Epithelial cell of esophagus (primary cell): ENCODE data around the gene NOMO2.
A peak's percentile ranks its signal among the peaks of the same experiment; 100 is the strongest.
"Not testable (repeated sequence)": the region's sequence is repeated elsewhere in the genome, so short reads cannot be mapped to it uniquely, and the experiment has no call there.

Experiments used
- DNase-seq: peaks from one replicate; pipeline ENCODE4 v3.0.0; 2010; ENCODE audit warnings: low read depth
- H3K4me3 ChIP-seq: 2 replicates; pipeline ENCODE4 v1.5.1; 2011; ENCODE audit warnings: mild to moderate bottlenecking, low read length, control low read depth
- TF ChIP-seq, protein P1 (sequence below): IDR thresholded peaks from 2 replicates; pipeline ENCODE4 v1.5.1; 2011; ENCODE audit warnings: low read depth, mild to moderate bottlenecking, low read length, control low read depth, inconsistent platforms; ENCODE audit not compliant: insufficient read depth; ENCODE audit errors: missing control alignments

The NOMO2 gene

DNA sequence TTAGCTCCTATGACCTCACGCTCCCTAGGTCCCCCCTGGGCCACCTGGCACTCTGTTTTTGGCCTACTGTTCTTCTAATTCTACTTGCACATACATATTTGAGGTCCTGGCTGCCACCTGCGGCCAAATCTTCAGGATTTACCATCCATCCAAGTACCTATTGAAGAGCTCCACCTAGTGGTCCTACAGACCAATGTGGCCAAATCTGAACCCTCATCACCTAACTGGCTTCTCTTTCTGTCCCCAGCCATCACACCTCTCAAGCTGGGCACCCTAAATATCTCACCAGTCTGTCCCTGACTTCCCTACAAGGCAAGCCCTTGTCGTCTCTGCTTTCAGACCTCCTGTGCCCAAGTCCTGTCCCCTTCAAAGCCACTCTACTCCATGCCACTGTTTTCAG lies 24.9 kb downstream of the NOMO2 start:
- DNase-seq, H3K4me3 ChIP-seq: not testable (repeated sequence)
- TF ChIP-seq, protein P1, sequence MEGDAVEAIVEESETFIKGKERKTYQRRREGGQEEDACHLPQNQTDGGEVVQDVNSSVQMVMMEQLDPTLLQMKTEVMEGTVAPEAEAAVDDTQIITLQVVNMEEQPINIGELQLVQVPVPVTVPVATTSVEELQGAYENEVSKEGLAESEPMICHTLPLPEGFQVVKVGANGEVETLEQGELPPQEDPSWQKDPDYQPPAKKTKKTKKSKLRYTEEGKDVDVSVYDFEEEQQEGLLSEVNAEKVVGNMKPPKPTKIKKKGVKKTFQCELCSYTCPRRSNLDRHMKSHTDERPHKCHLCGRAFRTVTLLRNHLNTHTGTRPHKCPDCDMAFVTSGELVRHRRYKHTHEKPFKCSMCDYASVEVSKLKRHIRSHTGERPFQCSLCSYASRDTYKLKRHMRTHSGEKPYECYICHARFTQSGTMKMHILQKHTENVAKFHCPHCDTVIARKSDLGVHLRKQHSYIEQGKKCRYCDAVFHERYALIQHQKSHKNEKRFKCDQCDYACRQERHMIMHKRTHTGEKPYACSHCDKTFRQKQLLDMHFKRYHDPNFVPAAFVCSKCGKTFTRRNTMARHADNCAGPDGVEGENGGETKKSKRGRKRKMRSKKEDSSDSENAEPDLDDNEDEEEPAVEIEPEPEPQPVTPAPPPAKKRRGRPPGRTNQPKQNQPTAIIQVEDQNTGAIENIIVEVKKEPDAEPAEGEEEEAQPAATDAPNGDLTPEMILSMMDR, result peak; percentile 6

DNA sequence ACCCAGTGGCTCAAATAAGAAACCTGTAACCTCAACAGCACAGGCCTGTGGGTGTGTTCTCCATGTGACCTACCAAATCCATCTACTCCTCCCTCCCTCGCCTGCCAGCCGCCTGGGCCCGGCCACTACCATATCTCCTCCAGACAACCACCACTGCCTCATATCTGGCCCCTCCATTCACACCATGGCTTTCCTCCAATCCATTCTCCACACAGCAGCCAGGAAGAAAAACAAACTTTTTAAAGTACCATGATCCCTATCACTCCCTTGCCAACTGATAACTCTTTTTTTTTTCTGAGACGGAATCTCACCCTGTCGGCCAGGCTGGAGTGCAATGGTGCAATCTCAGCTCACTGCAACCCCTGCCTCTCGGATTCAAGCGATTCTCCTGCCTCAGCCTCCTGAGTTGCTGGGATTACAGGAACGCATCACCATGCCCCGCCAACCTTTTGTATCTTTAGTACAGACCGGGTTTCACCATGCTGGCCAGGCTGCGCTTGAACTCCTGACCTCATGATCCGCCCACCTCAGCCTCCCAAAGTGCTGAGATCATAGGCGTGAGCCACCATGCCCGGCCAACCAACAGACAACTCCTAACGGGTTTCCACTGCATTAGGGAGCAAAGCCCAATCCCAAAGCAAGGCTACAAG lies 26.3 kb downstream of the NOMO2 start:
- DNase-seq, H3K4me3 ChIP-seq: not testable (repeated sequence)

DNA sequence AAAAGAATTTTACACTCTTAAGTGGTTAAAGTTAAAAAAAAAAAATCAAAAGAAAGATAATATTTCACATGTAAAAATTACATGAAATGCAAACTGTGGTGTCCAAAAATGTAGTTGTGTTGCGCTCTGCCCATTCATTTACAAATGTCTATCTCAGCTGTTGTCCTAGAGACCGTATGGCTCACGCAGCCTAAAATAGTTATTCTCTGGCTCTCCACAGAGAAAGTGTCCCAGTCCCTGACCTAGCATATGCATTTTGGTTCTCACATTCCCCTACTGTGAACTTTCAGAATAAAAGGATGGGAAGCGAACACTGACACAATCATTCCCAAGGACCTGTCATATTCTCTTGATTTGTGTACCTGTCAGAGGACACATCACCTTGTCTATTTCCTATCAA lies 27.6 kb downstream of the NOMO2 start:
- not testable (repeated sequence) for DNase-seq, H3K4me3 ChIP-seq

DNA sequence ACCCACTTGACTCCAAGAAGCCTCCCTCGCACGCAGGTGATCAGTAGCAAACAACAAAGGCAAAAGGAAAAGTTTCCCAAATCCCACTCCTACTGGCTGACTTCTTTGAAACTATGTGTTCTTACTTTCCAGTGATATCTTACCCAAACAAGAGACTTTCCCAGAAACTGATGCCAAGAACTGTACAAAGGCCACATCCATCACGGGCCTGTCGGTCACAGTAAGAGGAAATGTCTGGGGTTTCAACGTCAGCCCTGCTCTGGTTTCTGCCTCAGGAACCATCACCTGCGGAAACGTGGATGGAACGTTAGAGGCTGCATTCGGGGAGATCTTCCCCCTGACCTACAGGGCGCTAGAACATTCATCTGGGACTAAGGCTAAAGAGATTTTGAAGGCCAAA lies 30.6 kb downstream of the NOMO2 start:
- H3K4me3 ChIP-seq, DNase-seq: not testable (repeated sequence)

DNA sequence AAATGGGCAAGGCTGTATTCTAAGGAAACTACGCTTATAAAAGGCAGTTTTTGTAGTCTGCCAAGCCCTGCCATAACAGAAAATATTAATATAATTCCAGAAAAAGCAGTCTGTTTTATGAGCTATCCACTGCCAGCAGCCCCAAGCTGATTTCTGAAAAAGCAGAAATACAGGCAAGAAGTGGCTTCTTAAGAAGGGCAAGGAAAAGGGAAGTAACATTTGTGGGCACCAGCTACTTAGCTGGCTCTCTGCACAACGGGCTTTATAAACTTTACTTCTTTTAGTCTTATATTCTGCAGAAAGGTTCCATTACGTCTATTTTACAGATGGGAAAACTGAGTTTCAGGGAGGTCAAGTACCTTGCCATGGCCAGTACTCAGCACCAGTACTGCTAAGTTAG lies 31.6 kb downstream of the NOMO2 start:
- not testable (repeated sequence) for H3K4me3 ChIP-seq, DNase-seq

DNA sequence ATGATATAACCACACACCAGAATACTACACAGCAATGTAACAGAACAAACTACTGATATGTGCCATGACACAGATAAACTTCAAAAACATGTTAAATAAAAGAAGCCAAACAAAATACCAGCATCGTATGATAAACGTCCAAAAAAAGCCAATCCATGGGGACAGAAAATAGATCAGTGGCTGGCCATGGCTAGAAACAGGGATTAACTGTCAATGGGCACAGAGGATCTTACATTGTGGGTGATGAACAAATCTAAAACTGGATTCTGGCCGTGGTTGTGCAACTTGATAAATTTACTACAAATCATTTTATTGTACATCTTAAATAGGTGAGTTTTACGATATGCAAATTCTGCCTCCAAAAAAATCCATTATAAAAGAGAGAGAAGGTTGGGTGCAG lies 35.4 kb downstream of the NOMO2 start:
- H3K4me3 ChIP-seq, DNase-seq: not testable (repeated sequence)

DNA sequence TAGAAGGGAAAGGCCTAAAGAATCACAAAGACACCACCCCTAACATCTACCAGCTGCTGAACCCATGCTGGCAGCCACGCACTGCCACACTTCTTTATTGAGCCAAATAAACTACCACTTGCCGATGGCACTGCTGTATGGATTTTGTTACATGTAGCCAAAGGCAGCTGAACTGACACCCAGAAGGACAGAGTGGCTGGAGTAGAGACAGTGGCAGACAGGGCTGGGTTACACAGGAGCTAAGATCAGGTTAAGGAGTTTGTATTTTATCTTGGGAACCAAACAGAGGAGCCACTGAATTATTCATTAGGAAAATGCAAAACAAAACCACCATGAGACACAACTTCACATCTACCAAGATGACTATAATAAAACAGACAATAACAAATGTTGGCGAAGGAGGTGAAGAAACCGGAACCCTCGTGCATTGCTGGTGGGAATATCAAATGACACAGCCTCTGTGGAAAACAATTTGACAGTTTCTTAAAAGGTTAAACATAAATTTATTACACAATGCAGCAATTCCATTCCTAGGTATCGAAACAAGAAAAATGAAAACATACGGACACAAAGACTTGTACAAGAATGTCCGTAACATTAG lies 35.9 kb downstream of the NOMO2 start:
- DNase-seq, H3K4me3 ChIP-seq: not testable (repeated sequence)

DNA sequence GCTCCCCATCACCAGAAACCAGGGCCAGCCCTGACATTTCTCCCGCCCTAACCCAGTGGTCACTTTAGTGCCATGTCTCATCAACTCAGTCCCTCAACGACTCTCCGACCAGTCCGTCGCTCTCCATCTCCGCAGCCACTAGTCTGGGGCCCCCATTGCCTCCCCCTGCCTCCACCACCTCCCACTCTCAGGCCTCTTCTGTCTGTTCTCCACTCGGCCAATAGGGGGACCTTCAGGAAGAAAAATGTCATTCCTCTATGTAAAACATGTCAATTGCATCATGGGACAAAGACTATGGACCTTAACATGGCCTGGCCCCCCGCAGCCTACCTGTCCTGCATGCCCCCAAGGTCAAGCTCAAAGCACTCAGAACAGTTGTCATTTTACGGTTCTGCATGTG lies 39.3 kb downstream of the NOMO2 start:
- DNase-seq, H3K4me3 ChIP-seq: not testable (repeated sequence)

DNA sequence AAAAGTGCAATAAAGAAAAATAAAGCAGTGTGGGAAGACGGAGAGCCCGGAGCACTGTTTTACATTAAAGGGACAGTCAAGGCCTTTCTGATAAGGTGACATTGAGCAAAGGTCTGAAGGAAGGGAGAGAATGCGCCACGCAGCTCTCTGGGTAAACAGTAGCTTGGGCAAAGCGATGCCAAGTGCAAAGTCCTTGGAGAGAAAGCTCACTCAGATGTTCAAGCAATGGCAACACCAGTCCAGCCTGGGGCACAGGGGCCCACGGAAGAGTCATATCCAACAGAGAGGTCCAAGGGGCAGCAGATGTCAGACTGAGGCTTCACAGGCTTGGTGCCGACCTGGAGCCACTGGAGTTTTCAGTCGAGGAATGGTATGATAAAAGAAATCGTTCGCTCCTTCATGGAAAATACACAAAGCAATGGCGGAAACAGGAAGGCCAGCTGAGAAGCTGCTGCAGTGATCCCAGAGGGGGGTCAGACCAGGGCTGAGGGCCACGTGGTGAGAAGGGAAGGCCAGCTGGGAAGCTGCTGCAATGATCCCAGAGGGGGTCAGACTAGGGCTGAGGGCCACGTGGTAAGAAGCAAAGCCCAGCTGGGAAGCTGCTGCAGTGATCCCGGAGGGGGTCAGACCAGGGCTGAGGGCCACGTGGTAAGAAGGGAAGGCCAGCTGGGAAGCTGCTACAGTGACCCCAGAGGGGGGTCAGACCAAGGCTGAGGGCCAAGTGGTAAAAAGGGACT lies 40.3 kb downstream of the NOMO2 start:
- not testable (repeated sequence) for H3K4me3 ChIP-seq, DNase-seq

DNA sequence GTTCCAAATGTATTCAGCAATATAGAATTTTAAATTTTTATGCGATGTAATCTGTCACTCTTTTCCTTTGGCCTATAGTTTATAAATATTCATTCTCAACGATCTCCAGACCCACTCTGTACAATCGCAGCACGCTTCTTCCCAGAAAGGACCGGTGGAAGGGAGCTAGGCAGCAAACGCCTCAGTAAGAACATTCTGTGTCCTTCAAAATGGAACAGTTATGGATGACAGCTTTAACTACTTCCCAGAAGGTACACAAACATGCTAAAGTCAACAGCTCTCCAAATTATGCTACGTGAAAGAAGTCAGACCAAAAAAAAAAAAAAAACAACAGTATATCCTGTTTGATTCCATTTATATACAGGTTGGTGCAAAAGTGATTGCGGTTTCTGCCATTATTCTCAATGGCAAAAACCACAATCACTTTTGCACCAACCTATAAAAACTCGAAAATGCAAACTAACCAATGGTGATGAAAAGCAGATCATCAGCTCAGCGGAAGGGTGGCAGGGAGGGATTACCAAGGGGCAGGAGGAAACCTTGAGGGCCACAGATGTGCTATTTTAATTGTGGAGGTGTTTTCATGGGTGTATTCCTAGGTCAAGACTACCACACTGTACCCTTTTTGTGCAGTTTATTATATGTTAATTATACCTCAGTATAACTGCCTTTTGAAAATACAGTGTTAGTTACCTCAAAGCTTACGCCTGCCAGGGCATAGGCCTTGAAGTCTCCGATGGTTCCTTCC lies 43.2 kb downstream of the NOMO2 start:
- H3K4me3 ChIP-seq, DNase-seq: not testable (repeated sequence)

DNA sequence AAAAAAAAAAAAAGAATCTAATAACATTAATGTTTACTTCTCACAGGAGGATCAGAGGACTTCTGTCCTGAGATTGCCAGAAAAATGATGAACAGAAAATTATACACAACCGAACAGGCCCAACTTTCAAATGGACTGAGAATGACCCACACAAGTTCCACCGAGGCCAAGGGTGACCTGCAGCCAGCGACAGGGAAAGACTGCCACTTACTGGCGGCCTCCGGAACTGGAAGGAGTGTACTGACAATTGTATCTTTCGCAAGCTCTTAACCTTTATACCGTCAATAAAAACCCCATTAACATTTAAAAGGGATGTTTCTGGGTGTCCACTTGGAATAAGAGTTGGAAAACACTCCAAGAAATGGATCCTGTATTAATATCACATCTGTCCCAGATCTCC lies 63.5 kb downstream of the NOMO2 start:
- H3K4me3 ChIP-seq, DNase-seq: not testable (repeated sequence)

DNA sequence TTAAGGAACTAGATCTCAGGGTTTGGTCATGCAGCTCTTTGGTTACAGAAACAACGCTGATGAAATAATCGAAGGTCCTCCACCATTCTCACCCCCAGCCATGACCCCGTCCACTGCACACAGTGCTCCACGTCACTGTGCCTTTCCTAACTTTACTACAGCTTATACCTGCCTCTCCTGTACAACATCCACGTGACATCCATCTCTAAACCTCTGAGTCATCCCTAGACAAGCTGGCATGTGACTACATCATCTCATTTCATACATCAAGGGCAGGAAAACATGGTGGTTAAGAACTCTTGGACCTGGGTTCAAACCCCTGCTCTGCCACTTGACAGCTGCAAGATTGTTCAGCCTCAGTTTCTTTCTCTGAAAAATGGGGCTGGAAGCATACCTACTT lies 64.9 kb downstream of the NOMO2 start:
- not testable (repeated sequence) for DNase-seq, H3K4me3 ChIP-seq

DNA sequence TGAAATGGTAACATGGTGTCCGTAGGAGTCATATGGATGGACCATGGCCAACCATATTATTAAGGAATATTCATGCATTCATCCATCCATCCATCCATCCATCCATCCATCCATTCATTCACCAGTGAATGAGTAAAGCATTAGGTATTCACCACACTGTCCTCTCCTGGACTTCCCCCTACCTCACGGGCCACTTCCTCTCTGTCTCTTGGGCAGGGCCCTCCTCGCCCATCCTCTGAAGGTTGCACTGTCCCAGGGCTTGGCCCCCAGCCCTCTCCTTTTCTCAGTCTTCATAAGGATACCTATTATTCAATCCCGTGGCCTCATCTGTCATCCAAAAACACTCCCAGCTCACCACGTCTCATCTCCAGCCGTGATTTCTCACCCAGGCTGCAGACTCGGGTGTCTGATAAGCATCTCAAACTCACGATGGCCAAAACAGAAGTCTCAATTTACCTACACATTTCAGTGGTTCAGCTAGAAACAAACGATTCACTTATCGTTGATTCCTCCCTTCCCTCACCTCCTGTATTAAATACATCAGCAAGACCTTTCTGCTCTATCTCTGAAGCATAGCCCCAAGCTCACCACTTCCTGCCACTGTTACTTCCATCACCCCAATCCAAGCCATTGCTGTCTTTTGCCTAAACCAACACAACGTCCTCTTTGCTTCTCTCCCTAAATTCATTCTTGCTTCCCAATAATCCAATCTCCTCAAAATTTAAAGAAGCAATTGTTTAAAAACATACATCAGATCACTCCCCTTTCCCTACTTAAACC lies 69.6 kb downstream of the NOMO2 start:
- not testable (repeated sequence) for H3K4me3 ChIP-seq, DNase-seq

DNA sequence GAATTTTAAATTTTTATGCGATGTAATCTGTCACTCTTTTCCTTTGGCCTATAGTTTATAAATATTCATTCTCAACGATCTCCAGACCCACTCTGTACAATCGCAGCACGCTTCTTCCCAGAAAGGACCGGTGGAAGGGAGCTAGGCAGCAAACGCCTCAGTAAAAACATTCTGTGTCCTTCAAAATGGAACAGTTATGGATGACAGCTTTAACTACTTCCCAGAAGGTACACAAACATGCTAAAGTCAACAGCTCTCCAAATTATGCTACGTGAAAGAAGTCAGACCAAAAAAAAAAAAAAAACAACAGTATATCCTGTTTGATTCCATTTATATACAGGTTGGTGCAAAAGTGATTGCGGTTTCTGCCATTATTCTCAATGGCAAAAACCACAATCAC lies 125.9 kb downstream of the NOMO2 start:
- not testable (repeated sequence) for DNase-seq, H3K4me3 ChIP-seq

DNA sequence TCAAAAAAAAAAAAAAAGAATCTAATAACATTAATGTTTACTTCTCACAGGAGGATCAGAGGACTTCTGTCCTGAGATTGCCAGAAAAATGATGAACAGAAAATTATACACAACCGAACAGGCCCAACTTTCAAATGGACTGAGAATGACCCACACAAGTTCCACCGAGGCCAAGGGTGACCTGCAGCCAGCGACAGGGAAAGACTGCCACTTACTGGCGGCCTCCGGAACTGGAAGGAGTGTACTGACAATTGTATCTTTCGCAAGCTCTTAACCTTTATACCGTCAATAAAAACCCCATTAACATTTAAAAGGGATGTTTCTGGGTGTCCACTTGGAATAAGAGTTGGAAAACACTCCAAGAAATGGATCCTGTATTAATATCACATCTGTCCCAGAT lies 146.1 kb downstream of the NOMO2 start:
- not testable (repeated sequence) for H3K4me3 ChIP-seq, DNase-seq

DNA sequence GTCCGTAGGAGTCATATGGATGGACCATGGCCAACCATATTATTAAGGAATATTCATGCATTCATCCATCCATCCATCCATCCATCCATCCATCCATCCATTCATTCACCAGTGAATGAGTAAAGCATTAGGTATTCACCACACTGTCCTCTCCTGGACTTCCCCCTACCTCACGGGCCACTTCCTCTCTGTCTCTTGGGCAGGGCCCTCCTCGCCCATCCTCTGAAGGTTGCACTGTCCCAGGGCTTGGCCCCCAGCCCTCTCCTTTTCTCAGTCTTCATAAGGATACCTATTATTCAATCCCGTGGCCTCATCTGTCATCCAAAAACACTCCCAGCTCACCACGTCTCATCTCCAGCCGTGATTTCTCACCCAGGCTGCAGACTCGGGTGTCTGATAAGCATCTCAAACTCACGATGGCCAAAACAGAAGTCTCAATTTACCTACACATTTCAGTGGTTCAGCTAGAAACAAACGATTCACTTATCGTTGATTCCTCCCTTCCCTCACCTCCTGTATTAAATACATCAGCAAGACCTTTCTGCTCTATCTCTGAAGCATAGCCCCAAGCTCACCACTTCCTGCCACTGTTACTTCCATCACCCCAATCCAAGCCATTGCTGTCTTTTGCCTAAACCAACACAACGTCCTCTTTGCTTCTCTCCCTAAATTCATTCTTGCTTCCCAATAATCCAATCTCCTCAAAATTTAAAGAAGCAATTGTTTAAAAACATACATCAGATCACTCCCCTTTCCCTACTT lies 152.2 kb downstream of the NOMO2 start:
- not testable (repeated sequence) for H3K4me3 ChIP-seq, DNase-seq
